NCI-H1694 treated with DMSO at 0.1 percent for 48 hours (cell line): ENCODE results near the gene UQCRHL.
A peak's percentile ranks its signal among the peaks of the same experiment; 100 is the strongest.
"Not testable (repeated sequence)": the region's sequence is repeated elsewhere in the genome, so short reads cannot be mapped to it uniquely, and the experiment has no call there.

Experiments
- DNase-seq: peaks from one replicate; lab custom pipeline; 2025; lab: John Stamatoyannopoulos, UW

Gene UQCRHL

GRCh38 chr1:15807549-15807948, at the start of gene UQCRHL:
Gene UQCRHL, minus strand, starts transcription at chr1:15807649. Its CDS starts 0 bp downstream, at chr1:15807649.
- DNase-seq, result not testable (repeated sequence)

- DNase-seq, result no peak
Measured at GRCh38 chr1:15856888-15857287, 49.4 kb upstream of the UQCRHL start.

- no peak for DNase-seq
Measured at GRCh38 chr1:15852828-15853302, 45.4 kb upstream of the UQCRHL start.

- DNase-seq, result no peak
Measured at GRCh38 chr1:15852036-15852827, 44.8 kb upstream of the UQCRHL start.

- DNase-seq, result no peak
Measured at GRCh38 chr1:15851210-15852035, 44.0 kb upstream of the UQCRHL start.

- DNase-seq, result no peak
Measured at GRCh38 chr1:15850471-15851001, 43.1 kb upstream of the UQCRHL start.

- DNase-seq, result peak; percentile 71
Measured at GRCh38 chr1:15849775-15850324, 42.4 kb upstream of the UQCRHL start.

- DNase-seq, result peak; percentile 77
Measured at GRCh38 chr1:15848929-15849774, 41.7 kb upstream of the UQCRHL start.

- DNase-seq, result no peak
Measured at GRCh38 chr1:15848143-15848928, 40.9 kb upstream of the UQCRHL start.

GRCh38 chr1:15847893-15848142, 40.4 kb upstream of the UQCRHL start:
- DNase-seq, result no peak

- peak; percentile 87 for DNase-seq
Measured at GRCh38 chr1:15847100-15847892, 39.8 kb upstream of the UQCRHL start, which contains the start of gene SPEN. Gene SPEN, plus strand, starts transcription at chr1:15847707. Its CDS starts 361 bp downstream, at chr1:15848068.

- DNase-seq, result not testable (repeated sequence)
Measured at GRCh38 chr1:15846056-15846455, 38.6 kb upstream of the UQCRHL start.

- peak; percentile 45 for DNase-seq
Measured at GRCh38 chr1:15843826-15844572, 36.5 kb upstream of the UQCRHL start.

- DNase-seq, result no peak
Measured at GRCh38 chr1:15838721-15839120, 31.3 kb upstream of the UQCRHL start.

- DNase-seq, result no peak
Measured at GRCh38 chr1:15837931-15838330, 30.5 kb upstream of the UQCRHL start.

- no peak for DNase-seq
Measured at GRCh38 chr1:15836772-15837669, 29.6 kb upstream of the UQCRHL start.

- not testable (repeated sequence) for DNase-seq
Measured at GRCh38 chr1:15836511-15836771, 29.0 kb upstream of the UQCRHL start.

GRCh38 chr1:15835741-15836510, 28.5 kb upstream of the UQCRHL start:
- DNase-seq, result peak; percentile 96
